SKM-1 (cell line): ENCODE measurements around the gene FOXL2.
"Not testable (repeated sequence)": the region's sequence is repeated elsewhere in the genome, so short reads cannot be mapped to it uniquely, and the experiment has no call there.

Experiments
- DNase-seq: peaks from one replicate; lab custom pipeline; 2025; ENCODE audit not compliant: unreplicated experiment; lab: John Stamatoyannopoulos, UW

FOXL2 gene

GRCh38 chr3:138933981-138934691, 12.8 kb downstream of the FOXL2 start:
- DNase-seq, result no peak

GRCh38 chr3:138933068-138933668, 13.8 kb downstream of the FOXL2 start:
- no peak for DNase-seq

GRCh38 chr3:138928727-138929372, 18.1 kb downstream of the FOXL2 start:
- DNase-seq, result no peak

- DNase-seq, result peak; percentile 83
Observed at GRCh38 chr3:138923531-138923994, 23.4 kb downstream of the FOXL2 start.

- not testable (repeated sequence) for DNase-seq
Observed at GRCh38 chr3:138922400-138922799, 24.5 kb downstream of the FOXL2 start.

GRCh38 chr3:138921316-138922292, 25.3 kb downstream of the FOXL2 start:
- DNase-seq, result no peak

GRCh38 chr3:138919325-138919724, 27.6 kb downstream of the FOXL2 start:
- no peak for DNase-seq

GRCh38 chr3:138916824-138917223, 30.1 kb downstream of the FOXL2 start:
- DNase-seq, result no peak

GRCh38 chr3:138915503-138916498, 31.1 kb downstream of the FOXL2 start:
- DNase-seq, result peak; percentile 79

- no peak for DNase-seq
Observed at GRCh38 chr3:138914870-138915502, 32.0 kb downstream of the FOXL2 start.

GRCh38 chr3:138913766-138914165, 33.2 kb downstream of the FOXL2 start:
- no peak for DNase-seq

- no peak for DNase-seq
Observed at GRCh38 chr3:138912237-138912636, 34.7 kb downstream of the FOXL2 start.

- no peak for DNase-seq
Observed at GRCh38 chr3:138911621-138912020, 35.3 kb downstream of the FOXL2 start.

- DNase-seq, result no peak
Observed at GRCh38 chr3:138909904-138910303, 37.0 kb downstream of the FOXL2 start.

GRCh38 chr3:138908846-138909245, 38.1 kb downstream of the FOXL2 start:
- peak; percentile 22 for DNase-seq

GRCh38 chr3:138907539-138907938, 39.4 kb downstream of the FOXL2 start:
- no peak for DNase-seq

- no peak for DNase-seq
Observed at GRCh38 chr3:138902171-138902570, 44.8 kb downstream of the FOXL2 start.

- no peak for DNase-seq
Observed at GRCh38 chr3:138901567-138901966, 45.4 kb downstream of the FOXL2 start.

GRCh38 chr3:138899351-138899991, 47.5 kb downstream of the FOXL2 start:
- DNase-seq, result no peak
